ENCODE results near the gene EGLN2.
A peak's percentile ranks its signal among the peaks of the same experiment; 100 is the strongest.

Gene EGLN2

DNA sequence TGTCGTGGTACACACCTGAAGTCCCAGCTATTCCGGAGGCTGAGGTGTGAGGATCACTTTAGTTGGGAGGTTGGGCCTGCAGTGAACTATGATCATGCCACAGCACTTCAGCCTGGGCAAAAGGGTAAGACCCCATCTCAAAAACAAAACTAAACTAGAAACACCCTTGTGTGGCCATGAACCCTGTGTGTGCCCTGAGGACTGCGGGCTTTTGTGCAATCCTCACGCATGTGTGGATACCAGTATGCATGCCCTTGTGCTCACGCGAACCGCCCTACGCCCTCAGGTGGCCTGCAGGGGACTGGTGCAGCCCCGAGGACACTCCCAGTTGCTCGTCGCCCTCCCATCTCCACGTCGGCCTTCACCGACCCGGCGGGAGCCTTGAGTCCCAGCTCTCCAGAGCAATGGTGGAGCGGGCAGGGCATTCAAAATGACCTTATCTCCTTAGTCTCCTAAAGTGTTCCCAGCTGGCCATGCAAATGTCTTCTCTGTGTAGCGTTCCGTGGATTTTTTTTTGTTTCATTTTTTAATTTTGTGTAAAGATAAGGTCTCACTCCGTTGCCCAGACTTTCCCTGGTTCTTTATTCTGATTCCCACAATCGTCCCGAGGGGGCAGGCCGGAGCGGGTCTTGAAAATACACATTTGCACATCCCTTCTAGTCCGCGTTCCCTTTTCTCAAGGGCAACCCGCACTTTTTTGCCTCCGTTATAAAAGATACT is 868 bp upstream of the EGLN2 start:
- Histone ChIP-seq H3K9me3 (ENCODE audit: control insufficient read depth, low read length) (no peaks in the 10 kb centered on the region), H3K27ac (peak overlapping the region; percentile 84), H3K27me3 (ENCODE audit: control insufficient read depth, insufficient read depth, low read length) (no peaks in the 10 kb centered on the region), H3K4me1 (peaks cover 18% of the 10 kb centered on the region), H3K4me3 (ENCODE audit: low read depth, low read length) (peak overlapping the region; percentile 61), H3K79me2 (peaks cover 8% of the 10 kb centered on the region), H3K4me2 (ENCODE audit: low read length) (peak overlapping the region; percentile 48), H2AFZ (peak overlapping the region; percentile 89), H3K9ac (no peak overlapping the region), H3K36me3 (ENCODE audit: control insufficient read depth, insufficient read depth, low read length) (no peaks in the 10 kb centered on the region)
- TF ChIP-seq CTCF (IDR thresholded peaks at IDR 0.05): peak; percentile 28

GRCh38 chr19:40799558-40800338 is 757 bp downstream of the EGLN2 start:
- Histone ChIP-seq H3K4me1 (peaks cover 32% of the 10 kb centered on the region), H3K9me3 (ENCODE audit: control insufficient read depth, low read length) (no peaks in the 10 kb centered on the region), H3K4me3 (ENCODE audit: low read depth, low read length) (peak overlapping the region; percentile 63), H3K79me2 (peaks cover 8% of the 10 kb centered on the region), H3K36me3 (ENCODE audit: control insufficient read depth, insufficient read depth, low read length) (no peaks in the 10 kb centered on the region), H3K4me2 (ENCODE audit: low read length) (peak overlapping the region; percentile 67), H3K9ac (peak overlapping the region; percentile 80), H3K27ac (peak overlapping the region; percentile 68), H3K27me3 (ENCODE audit: control insufficient read depth, insufficient read depth, low read length) (no peaks in the 10 kb centered on the region), H2AFZ (peak overlapping the region; percentile 53)
- TF ChIP-seq CTCF (IDR thresholded peaks at IDR 0.05): no peak

DNA sequence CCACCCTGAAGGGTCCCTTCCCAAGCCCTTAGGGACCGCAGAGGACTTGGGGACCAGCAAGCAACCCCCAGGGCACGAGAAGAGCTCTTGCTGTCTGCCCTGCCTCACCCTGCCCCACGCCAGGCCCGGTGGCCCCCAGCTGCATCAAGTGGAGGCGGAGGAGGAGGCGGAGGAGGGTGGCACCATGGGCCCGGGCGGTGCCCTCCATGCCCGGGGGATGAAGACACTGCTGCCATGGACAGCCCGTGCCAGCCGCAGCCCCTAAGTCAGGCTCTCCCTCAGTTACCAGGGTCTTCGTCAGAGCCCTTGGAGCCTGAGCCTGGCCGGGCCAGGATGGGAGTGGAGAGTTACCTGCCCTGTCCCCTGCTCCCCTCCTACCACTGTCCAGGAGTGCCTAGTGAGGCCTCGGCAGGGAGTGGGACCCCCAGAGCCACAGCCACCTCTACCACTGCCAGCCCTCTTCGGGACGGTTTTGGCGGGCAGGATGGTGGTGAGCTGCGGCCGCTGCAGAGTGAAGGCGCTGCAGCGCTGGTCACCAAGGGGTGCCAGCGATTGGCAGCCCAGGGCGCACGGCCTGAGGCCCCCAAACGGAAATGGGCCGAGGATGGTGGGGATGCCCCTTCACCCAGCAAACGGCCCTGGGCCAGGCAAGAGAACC is 1.5 kb downstream of the EGLN2 start:
- TF ChIP-seq CTCF (IDR thresholded peaks at IDR 0.05): no peak
- peak overlapping the region; percentile 67 for H3K4me2 ChIP-seq (ENCODE audit: low read length)
- H3K9ac ChIP-seq: no peak overlapping the region

DNA sequence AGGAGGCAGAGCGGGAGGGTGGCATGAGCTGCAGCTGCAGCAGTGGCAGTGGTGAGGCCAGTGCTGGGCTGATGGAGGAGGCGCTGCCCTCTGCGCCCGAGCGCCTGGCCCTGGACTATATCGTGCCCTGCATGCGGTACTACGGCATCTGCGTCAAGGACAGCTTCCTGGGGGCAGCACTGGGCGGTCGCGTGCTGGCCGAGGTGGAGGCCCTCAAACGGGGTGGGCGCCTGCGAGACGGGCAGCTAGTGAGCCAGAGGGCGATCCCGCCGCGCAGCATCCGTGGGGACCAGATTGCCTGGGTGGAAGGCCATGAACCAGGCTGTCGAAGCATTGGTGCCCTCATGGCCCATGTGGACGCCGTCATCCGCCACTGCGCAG is 2.0 kb downstream of the EGLN2 start:
- Histone ChIP-seq H3K9me3 (ENCODE audit: control insufficient read depth, low read length) (no peaks in the 10 kb centered on the region), H3K4me1 (peaks cover 43% of the 10 kb centered on the region), H3K36me3 (ENCODE audit: control insufficient read depth, insufficient read depth, low read length) (no peaks in the 10 kb centered on the region), H2AFZ (no peak overlapping the region), H3K27me3 (ENCODE audit: control insufficient read depth, insufficient read depth, low read length) (no peaks in the 10 kb centered on the region), H3K9ac (no peak overlapping the region), H3K4me3 (ENCODE audit: low read depth, low read length) (no peak overlapping the region), H3K79me2 (peaks cover 8% of the 10 kb centered on the region), H3K27ac (no peak overlapping the region), H3K4me2 (ENCODE audit: low read length) (peak overlapping the region; percentile 15)
- TF ChIP-seq CTCF (IDR thresholded peaks at IDR 0.05): no peak

More for the DNA sequence above, 1.5 kb downstream of the EGLN2 start:
- Histone ChIP-seq H3K79me2 (peaks cover 8% of the 10 kb centered on the region), H3K27ac (peak overlapping the region; percentile 68), H3K9me3 (ENCODE audit: control insufficient read depth, low read length) (no peaks in the 10 kb centered on the region), H2AFZ (no peak overlapping the region), H3K4me1 (peaks cover 40% of the 10 kb centered on the region), H3K27me3 (ENCODE audit: control insufficient read depth, insufficient read depth, low read length) (no peaks in the 10 kb centered on the region), H3K4me3 (ENCODE audit: low read depth, low read length) (peak overlapping the region; percentile 63), H3K36me3 (ENCODE audit: control insufficient read depth, insufficient read depth, low read length) (no peaks in the 10 kb centered on the region)

Data from parathyroid adenoma (tissue), 2 donors.